ENCODE results near the gene DNAH1. TPM values are rescaled to one million over a fixed set of nuclear protein-coding genes. Genes with fewer than 3 reads are reported as not detected.

Gene DNAH1
- total RNA-seq, 2 donors from 2014 or later: 5.6 to 18.7 TPM

GRCh38 chr3:52277071-52277964 lies 38.8 kb upstream of the DNAH1 start:
- H3K27me3 ChIP-seq (replicated peaks; ENCODE audit: insufficient read depth): no peaks in the 10 kb centered on the region
- 1% methylated on average over 28 of the region's 28 CpGs for WGBS
- no peaks in the 10 kb centered on the region for H3K9me3 ChIP-seq
- TF ChIP-seq POLR2A (IDR thresholded peaks at IDR 0.05) (peak; percentile 37), POLR2AphosphoS5 (IDR thresholded peaks at IDR 0.05) (peak; percentile 29)
- TF ChIP-seq, protein P1, sequence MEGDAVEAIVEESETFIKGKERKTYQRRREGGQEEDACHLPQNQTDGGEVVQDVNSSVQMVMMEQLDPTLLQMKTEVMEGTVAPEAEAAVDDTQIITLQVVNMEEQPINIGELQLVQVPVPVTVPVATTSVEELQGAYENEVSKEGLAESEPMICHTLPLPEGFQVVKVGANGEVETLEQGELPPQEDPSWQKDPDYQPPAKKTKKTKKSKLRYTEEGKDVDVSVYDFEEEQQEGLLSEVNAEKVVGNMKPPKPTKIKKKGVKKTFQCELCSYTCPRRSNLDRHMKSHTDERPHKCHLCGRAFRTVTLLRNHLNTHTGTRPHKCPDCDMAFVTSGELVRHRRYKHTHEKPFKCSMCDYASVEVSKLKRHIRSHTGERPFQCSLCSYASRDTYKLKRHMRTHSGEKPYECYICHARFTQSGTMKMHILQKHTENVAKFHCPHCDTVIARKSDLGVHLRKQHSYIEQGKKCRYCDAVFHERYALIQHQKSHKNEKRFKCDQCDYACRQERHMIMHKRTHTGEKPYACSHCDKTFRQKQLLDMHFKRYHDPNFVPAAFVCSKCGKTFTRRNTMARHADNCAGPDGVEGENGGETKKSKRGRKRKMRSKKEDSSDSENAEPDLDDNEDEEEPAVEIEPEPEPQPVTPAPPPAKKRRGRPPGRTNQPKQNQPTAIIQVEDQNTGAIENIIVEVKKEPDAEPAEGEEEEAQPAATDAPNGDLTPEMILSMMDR (IDR thresholded peaks at IDR 0.05): no peak
- peak; percentile 44 for DNase-seq (ENCODE audit: low spot score)
- peak overlapping the region; percentile 78 to 86 for H3K4me3 ChIP-seq
- peaks cover 7% of the 10 kb centered on the region for H3K4me1 ChIP-seq (replicated peaks)
- H3K27ac ChIP-seq: peak overlapping the region; percentile 95 to 96
- H3K36me3 ChIP-seq: no peaks in the 10 kb centered on the region
- intact Hi-C loops (cut with DNase I): no loop called here

DNA sequence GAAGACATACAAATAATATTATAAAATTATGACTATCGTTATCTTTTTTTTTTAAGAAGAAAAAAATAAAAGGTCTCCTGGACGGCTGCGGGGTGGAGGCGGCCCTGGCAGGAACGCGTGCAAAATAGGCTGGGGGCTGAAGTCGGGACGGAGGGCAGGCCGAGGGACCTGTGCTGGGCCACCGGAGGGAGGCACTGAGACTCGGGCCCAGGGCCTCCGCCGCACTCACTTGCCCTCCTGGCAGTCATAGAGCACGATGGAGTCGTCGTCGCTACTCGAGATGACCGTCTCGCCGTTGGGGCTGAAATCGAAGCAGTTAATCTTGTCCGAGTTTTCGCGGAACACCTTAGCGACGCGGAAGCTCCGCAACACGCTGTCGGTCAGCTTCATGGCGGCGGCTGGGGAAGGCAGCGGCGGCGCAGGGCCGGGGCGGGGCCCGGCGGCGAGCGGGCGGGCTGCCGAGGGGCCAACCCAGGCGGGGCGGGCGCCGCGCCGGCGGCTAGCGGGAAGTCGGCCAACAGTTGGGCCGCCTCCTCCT lies 38.1 kb upstream of the DNAH1 start:
- H3K27me3 ChIP-seq (replicated peaks; ENCODE audit: insufficient read depth): no peaks in the 10 kb centered on the region
- H3K9me3 ChIP-seq: no peaks in the 10 kb centered on the region
- H3K27ac ChIP-seq: peak overlapping the region; percentile 95 to 96
- DNase-seq (ENCODE audit: low spot score): peak; percentile 33
- intact Hi-C loops (cut with DNase I): no loop called here
- H3K4me3 ChIP-seq: peak overlapping the region; percentile 78 to 86
- no peaks in the 10 kb centered on the region for H3K36me3 ChIP-seq
- TF ChIP-seq, protein P1 (IDR thresholded peaks at IDR 0.05): peak in 1 of 4 experiments; percentile 25
- no peak for TF ChIP-seq POLR2A (IDR thresholded peaks at IDR 0.05)
- no peak for TF ChIP-seq POLR2AphosphoS5 (IDR thresholded peaks at IDR 0.05)
- H3K4me1 ChIP-seq (replicated peaks): peaks cover 3% of the 10 kb centered on the region
- WGBS: under 1% methylated on average over 42 of the region's 54 CpGs

DNA sequence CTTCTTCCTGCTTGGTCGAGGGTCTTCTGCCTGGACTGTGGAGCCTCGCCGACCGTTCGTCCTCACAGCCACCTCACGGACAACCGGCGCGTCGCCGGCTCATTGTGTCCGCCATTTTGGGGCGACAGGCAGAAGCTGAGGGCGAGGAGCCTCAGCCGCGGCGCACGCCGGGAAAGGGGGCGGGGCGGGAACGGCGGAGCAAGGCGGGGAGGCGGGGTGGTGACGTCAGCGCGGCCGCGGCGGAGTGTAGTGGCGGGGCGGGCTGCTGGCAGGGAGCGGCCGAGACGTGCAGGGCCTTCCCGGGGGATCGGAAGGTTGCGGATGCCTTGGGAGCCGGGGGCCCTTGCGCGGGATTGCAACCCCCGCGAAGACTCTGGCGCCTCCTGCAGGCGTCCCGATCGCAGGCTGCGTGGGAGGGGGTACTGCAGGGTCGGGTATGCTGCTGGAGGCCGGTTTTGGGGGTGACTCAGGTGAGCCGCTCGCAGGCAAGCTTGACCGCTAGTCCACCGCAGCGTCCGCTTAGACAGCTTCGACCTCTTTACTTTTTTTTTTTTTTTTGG lies 37.5 kb upstream of the DNAH1 start, which contains the start of gene WDR82:
TSS of gene WDR82 (minus strand) at position 140 of the 560 bp plus-strand sequence. CDS start 288 bp downstream, outside the sequence.
- DNase-seq (ENCODE audit: low spot score): peak; percentile 97
- no peaks in the 10 kb centered on the region for H3K27me3 ChIP-seq (replicated peaks; ENCODE audit: insufficient read depth)
- peak within 1 kb of the TSS; percentile 95 to 96 for H3K27ac ChIP-seq
- intact Hi-C loops (cut with DNase I): no loop called here
- under 1% methylated on average over 58 of the region's 58 CpGs for WGBS
- H3K9me3 ChIP-seq: no peaks in the 10 kb centered on the region
- TF ChIP-seq POLR2A (IDR thresholded peaks at IDR 0.05): peak; percentile 86
- TF ChIP-seq, protein P1 (IDR thresholded peaks at IDR 0.05): peak in 3 of 4 experiments; percentile 16 to 55 (median 46)
- peak; percentile 87 for TF ChIP-seq POLR2AphosphoS5 (IDR thresholded peaks at IDR 0.05)
- peaks cover 3% of the 10 kb centered on the region for H3K4me1 ChIP-seq (replicated peaks)
- peak within 1 kb of the TSS; percentile 78 to 86 for H3K4me3 ChIP-seq
- no peaks in the 10 kb centered on the region for H3K36me3 ChIP-seq

DNA sequence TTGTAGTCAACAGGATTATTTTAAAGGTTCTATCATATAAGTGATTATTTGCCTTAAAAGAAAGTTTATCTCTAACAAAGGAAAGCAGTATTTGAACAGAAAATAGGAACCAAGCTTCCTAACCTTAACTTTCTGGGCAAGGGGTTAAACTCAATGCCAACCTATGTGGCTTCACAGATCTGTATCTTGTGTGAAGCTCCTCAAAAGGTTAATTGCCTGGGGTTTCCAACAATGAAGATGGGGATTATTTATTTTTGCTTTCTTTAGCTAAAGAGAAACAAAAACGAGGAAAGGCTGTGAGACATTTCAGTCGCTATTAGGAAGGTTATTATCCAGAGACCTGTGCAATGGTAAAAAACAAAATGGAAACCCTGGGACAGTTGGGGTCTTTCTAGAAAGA lies 36.5 kb upstream of the DNAH1 start:
- Histone ChIP-seq H3K4me3 (peak overlapping the region in 1 of 2 donors; percentile 78), H3K27ac (peak overlapping the region; percentile 95 to 96), H3K9me3 (no peaks in the 10 kb centered on the region), H3K4me1 (replicated peaks) (no peaks in the 10 kb centered on the region), H3K36me3 (no peaks in the 10 kb centered on the region), H3K27me3 (replicated peaks; ENCODE audit: insufficient read depth) (no peaks in the 10 kb centered on the region)
- 17% methylated on average over 2 of the region's 2 CpGs for WGBS
- intact Hi-C loops (cut with DNase I): no loop called here
- DNase-seq (ENCODE audit: low spot score): no peak
- TF ChIP-seq POLR2AphosphoS5 (IDR thresholded peaks at IDR 0.05): no peak
- TF ChIP-seq, protein P1 (IDR thresholded peaks at IDR 0.05): no peak
- TF ChIP-seq POLR2A (IDR thresholded peaks at IDR 0.05): no peak
